GM20000 (cell line): ENCODE data around the gene COL23A1.

Source experiments
- DNase-seq: peaks from one replicate; pipeline ENCODE4 v3.0.0; 2012; ENCODE audit warnings: low spot score
- TF ChIP-seq, protein P1 (sequence below): IDR thresholded peaks from 2 replicates; pipeline ENCODE4 v1.5.1; 2012; ENCODE audit warnings: mild to moderate bottlenecking, control low read depth; ENCODE audit errors: extremely low read depth, missing control alignments

Gene COL23A1

DNA sequence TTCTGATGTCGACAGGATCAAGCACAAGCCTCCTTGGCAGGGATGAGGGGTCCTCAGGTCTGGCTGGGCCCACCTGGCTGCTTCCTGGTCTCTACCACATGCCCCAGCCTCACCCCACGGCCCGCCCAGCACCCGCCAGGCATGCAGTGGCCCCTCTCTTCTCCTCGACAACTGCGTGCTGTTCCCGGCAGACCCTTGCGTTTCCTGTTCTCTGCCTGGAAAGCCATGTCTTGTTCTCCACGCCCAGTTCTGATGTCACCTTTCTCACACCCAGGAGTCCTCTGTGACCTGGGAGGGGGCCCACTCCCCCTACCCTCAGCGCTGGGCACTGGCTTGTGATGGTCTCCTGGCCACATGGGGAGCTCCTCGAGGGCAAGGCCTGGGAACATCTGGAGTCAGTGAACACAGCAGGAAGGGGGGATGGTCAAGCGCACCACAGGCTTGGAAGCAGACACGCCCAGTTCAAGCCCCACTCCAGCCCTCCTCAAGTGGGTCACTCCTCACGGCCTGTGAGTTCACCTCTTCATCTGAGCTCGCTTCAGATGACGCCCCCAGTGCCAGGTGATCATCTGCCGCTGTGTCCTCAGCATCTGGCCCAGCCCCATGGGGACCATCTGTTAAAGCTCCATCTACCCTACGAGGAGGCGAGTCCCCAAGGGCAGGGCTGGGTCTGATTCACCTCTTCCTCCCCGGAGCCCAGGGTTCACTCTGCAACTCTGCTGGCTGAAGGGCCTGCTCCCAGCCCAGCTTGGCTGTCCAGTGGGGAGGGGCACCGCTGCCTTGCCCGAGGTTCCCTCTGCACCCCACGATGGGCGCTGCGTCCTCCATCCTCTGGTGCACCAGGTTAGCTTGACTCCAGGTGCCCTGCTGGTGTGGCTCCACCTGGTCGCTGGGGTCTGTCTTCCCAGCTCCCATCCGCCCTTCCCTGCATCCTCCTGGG is 224.4 kb downstream of the COL23A1 start:
- TF ChIP-seq, protein P1, sequence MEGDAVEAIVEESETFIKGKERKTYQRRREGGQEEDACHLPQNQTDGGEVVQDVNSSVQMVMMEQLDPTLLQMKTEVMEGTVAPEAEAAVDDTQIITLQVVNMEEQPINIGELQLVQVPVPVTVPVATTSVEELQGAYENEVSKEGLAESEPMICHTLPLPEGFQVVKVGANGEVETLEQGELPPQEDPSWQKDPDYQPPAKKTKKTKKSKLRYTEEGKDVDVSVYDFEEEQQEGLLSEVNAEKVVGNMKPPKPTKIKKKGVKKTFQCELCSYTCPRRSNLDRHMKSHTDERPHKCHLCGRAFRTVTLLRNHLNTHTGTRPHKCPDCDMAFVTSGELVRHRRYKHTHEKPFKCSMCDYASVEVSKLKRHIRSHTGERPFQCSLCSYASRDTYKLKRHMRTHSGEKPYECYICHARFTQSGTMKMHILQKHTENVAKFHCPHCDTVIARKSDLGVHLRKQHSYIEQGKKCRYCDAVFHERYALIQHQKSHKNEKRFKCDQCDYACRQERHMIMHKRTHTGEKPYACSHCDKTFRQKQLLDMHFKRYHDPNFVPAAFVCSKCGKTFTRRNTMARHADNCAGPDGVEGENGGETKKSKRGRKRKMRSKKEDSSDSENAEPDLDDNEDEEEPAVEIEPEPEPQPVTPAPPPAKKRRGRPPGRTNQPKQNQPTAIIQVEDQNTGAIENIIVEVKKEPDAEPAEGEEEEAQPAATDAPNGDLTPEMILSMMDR, result no peak
- no peak for DNase-seq

DNA sequence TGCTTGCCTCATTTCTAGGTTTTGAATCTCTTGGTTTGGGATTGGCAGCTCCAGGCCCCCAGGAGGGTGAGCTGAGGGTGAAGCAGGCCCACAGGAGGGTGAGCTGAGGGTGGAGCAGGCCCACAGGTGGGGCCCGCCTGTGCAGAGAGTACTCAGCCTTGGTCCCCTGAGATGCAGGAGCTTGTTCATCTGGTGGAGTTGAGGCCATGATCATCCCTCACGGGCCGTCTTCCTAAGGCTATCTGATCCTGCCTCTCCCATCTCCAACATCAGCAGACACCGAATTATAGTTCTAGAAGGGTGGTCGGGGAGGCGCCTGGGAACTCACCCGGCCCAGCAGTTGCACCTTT is 225.9 kb downstream of the COL23A1 start:
- TF ChIP-seq, protein P1, result no peak
- no peak for DNase-seq

- DNase-seq, result no peak
- TF ChIP-seq, protein P1, result no peak
Measured at GRCh38 chr5:178363501-178364325, 226.5 kb downstream of the COL23A1 start.

- TF ChIP-seq, protein P1, result no peak
- DNase-seq, result no peak
Measured at GRCh38 chr5:178361657-178362445, 228.3 kb downstream of the COL23A1 start.

GRCh38 chr5:178360926-178361235 is 229.3 kb downstream of the COL23A1 start:
- TF ChIP-seq, protein P1, result no peak
- no peak for DNase-seq

DNA sequence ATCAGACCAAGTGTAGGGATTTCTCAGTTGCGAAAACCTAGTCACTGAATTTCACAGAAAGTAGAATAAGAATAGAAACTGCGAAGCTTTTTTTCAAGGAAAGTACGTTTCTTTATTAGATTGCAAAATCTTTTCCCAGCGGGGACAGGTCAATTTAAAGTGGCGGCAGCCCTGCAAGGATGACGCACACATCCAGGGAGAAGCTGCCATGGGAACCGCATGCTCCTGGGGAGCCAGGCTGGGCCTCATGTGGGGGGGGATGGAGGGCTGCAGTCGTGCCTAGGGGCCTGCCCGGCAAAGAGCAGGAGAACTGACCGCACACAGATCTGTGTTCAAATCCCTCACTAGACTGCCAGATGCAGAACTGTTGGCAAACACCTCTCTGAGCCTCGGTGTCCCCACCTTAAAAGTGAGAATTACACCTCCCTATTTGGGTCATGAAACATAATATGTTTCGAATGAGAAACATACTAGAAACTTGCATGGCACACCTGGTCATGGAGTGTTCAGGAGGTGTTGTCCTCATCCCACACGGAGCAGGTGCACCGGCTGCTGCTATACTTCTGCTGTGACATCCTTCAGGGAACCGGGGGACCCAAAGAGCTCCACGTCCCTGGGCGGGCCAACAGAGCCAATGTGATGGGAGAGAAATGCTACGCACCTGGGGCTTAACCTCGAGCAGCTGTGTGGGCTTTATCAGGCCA is 229.8 kb downstream of the COL23A1 start:
- TF ChIP-seq, protein P1, result no peak
- DNase-seq, result no peak
